ENCODE data around the gene FKBP2. TPM values are rescaled to one million over a fixed set of nuclear protein-coding genes. Genes with fewer than 3 reads are reported as not detected.
A peak's percentile ranks its signal among the peaks of the same experiment; 100 is the strongest.

FKBP2 gene
- polyA plus RNA-seq, 1 donor = 72.7 TPM

- DNase-seq = peak; percentile 93
Observed at GRCh38 chr11:64284048-64284961, 43.4 kb downstream of the FKBP2 start, which contains the start of gene BAD. TSS of gene BAD (minus strand) at chr11:64284665. CDS start at chr11:64284368, 297 bp downstream.

DNA sequence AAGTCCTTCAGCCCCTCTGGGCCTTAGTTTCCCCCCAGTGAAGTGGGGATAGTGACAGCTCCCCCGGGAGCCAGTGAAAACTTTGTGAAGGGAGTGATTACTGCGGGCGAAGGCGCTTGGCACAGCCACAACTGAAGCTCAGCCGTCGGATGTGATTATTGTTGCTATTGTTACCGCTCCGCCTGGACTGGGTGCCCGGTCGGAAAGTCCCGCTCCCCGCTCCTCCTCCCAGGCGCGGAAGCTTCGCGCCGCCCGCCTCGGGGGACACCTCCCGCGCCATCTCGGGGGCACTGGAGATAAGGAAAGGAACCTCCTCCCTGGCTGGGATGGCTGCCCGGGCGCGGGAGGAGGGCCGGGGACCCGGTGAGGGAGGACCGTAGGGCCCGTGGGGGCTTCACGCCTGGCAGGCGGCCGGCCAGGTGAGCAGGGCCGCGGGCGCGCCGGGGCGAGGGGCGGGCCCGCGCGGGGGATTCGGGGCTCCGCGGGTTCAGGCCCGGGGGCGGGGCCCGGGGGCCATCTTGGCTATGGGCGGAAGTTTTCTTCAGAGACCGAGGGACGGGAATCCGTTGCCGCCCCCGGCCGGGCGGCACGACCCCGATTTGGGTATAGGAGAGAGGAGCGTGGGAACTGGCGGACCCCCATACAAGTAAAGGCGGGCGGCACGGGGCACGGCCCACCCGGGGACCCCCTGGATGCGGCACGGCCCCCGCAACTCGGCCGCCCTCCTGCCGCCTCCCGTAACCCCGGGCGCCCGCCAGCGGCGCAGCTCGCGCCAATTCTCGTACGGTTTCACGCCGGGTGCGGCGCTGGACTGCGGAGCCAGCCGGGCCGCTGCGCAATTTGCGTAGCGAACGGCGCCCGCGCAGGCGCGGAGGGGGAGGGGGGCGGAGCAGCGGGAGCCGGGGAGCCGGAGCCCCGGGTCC lies 44.3 kb downstream of the FKBP2 start, which contains the start of gene GPR137:
TSS of gene GPR137 (plus strand) at position 887 of the 923 bp plus-strand sequence. CDS start 677 bp downstream, outside the sequence.
- DNase-seq = peak; percentile 73

DNA sequence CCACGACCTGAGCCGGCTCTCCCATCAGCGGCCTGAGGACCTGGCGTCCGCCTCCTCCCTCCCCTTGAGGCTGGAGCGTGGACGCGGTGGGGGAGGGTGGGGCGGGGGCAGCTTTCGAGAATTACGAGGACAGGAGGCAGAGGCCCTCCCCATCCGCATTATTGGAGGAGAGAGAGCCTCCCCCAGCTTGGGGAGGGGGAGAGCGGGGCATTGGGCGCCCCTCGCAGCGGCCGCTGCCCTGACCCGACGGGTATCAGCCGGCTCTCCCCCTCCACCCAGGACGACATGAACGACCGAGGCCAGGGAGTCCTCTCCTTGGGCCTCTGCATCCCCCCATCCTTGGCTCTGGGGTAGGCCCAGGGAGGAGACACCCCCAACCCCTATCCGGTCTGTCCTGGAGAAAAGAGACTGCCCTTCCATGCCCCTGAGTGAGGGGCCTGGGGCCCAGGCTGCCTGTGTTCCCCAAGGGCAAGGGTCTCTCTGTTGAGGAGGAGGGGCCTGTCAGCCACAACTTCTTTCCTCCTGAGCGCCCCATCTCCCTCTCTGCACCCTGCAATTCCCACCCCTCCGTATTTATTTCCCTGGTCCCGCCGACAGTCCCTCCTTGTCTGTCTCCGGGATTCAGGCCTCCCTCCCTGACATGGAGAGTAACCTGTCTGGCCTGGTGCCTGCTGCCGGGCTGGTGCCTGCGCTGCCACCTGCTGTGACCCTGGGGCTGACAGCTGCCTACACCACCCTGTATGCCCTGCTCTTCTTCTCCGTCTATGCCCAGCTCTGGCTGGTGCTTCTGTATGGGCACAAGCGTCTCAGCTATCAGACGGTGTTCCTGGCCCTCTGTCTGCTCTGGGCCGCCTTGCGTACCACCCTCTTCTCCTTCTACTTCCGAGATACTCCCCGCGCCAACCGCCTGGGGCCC lies 45.2 kb downstream of the FKBP2 start:
- no peak for DNase-seq

DNA sequence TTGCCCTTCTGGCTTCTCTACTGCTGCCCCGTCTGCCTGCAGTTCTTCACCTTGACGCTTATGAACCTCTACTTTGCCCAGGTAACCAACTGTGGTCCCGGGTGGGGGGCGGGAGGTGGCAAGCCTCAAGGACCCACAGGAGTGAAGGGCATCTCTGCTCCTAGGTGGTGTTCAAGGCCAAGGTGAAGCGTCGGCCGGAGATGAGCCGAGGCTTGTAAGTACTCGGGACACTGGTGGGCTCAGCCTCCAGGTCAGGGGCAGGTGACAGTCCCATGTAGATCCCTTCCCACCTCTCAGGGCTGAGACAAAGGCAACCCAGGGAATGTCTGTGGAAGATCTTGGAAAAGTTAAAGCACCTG lies 45.9 kb downstream of the FKBP2 start:
- no peak for DNase-seq

DNA sequence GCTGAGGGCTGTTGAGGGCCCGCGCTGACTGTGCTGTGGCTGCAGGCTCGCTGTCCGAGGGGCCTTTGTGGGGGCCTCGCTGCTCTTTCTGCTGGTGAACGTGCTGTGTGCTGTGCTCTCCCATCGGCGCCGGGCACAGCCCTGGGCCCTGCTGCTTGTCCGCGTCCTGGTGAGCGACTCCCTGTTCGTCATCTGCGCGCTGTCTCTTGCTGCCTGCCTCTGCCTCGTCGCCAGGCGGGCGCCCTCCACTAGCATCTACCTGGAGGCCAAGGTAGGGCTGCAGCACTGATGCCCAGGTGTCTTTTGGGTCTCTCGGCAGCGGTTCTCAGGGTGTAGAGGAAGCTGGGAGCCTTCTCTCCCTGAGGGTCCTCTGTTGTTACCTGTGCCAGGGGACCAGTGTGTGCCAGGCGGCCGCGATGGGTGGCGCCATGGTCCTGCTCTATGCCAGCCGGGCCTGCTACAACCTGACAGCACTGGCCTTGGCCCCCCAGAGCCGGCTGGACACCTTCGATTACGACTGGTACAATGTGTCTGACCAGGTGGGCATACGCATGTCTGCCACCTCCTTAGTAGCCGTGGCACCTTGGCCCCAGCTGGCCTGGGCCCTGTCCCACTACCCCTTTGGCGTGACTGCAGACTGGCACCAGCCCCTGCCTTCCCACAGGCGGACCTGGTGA lies 46.9 kb downstream of the FKBP2 start:
- no peak for DNase-seq

DNA sequence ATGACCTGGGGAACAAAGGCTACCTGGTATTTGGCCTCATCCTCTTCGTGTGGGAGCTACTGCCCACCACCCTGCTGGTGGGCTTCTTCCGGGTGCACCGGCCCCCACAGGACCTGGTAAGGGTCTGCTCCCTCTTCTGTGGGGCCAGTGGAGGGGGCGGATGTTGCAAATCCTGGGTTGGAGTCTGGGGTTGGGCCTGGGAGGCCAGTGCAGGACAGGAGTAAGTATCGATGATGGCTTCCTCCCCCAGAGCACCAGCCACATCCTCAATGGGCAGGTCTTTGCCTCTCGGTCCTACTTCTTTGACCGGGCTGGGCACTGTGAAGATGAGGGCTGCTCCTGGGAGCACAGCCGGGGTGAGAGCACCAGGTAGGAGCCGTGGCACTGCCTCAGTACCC lies 47.5 kb downstream of the FKBP2 start:
- no peak for DNase-seq

GRCh38 chr11:64289002-64289564 lies 48.2 kb downstream of the FKBP2 start:
- no peak for DNase-seq

DNA sequence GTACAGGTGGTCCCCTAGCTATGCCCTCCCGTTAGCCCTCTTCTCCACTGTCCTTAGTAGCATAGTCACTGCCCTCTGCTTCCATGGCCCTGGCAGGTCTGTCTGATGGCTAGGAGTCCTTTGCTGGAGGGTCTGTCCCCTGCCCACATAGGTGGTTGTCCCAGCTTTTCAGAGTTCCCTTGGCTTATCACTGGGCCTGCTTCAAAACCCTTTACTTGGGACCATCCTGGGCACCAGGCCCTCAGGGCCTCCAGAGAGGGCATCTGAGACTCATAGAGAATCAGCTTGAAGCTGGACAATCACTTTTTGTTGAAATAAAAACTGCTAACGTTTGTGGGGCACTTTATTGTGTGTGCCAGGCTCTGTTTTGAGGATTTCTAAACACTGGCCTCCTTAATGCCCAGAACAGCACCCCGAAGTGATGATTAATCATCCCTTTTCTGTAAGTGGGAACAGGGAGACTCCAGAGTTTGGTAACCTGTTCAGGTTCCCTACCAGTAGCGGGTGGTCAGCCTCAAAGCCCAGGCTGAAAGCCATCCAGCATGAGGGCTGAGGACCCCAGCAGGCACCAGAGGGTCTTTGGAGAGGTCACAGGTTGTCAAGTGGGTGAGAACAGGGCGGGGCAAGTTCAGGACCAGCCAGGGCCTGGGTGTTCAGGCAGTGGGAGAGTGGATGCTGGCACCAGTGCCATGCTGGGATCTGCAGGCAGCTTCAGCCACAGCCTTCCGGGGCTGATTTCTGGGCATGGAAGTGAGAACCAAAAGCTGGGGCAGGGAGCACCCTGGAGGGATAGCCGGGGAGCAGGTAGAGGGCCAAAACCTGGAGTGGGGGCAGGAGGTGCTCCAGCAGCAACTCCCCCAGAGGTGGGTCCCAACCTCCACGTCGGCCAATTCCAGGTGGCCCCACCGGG lies 49.7 kb downstream of the FKBP2 start:
- DNase-seq = no peak

- DNase-seq = no peak
Observed at GRCh38 chr11:64291262-64291751, 50.4 kb downstream of the FKBP2 start, which contains the start of gene KCNK4. TSS of gene KCNK4 (plus strand) at chr11:64291302. CDS start at chr11:64293019, 1,717 bp downstream.

- no peak for DNase-seq
Observed at GRCh38 chr11:64291752-64292459, 51.0 kb downstream of the FKBP2 start.

GRCh38 chr11:64292460-64293254 lies 51.8 kb downstream of the FKBP2 start:
- no peak for DNase-seq

Other genes with a start within 250 kb of the FKBP2 start
- 3.3 TPM for gene FLRT1, start 205.2 kb upstream of the FKBP2 start, polyA plus RNA-seq (ENCODE audit: insufficient read length)
- gene MACROD1, start 75.0 kb upstream of the FKBP2 start, polyA plus RNA-seq (ENCODE audit: insufficient read length) = 13.3 TPM
- 215 TPM for gene STIP1, start 54.9 kb upstream of the FKBP2 start, polyA plus RNA-seq (ENCODE audit: insufficient read length)
- 4.1 TPM for gene FERMT3, start 34.4 kb upstream of the FKBP2 start, polyA plus RNA-seq (ENCODE audit: insufficient read length)
- 44.8 TPM for gene TRPT1, start 14.9 kb upstream of the FKBP2 start, polyA plus RNA-seq (ENCODE audit: insufficient read length)
- 24.1 TPM for gene NUDT22, start 14.8 kb upstream of the FKBP2 start, polyA plus RNA-seq (ENCODE audit: insufficient read length)
- gene DNAJC4, start 10.5 kb upstream of the FKBP2 start, polyA plus RNA-seq (ENCODE audit: insufficient read length) = 53.4 TPM
- 87.6 TPM for gene VEGFB, start 6.5 kb upstream of the FKBP2 start, polyA plus RNA-seq (ENCODE audit: insufficient read length)
- 56.4 TPM for gene PPP1R14B, start 5.8 kb downstream of the FKBP2 start, polyA plus RNA-seq (ENCODE audit: insufficient read length)
- gene PLCB3, start 10.4 kb downstream of the FKBP2 start, polyA plus RNA-seq (ENCODE audit: insufficient read length) = 13.5 TPM
- gene BAD, start 43.6 kb downstream of the FKBP2 start, polyA plus RNA-seq (ENCODE audit: insufficient read length) = 37.9 TPM
- gene GPR137, start 44.8 kb downstream of the FKBP2 start, polyA plus RNA-seq (ENCODE audit: insufficient read length) = 32.5 TPM
- not detected for gene KCNK4, start 50.2 kb downstream of the FKBP2 start, polyA plus RNA-seq (ENCODE audit: insufficient read length)
- not detected for gene CATSPERZ, start 59.3 kb downstream of the FKBP2 start, polyA plus RNA-seq (ENCODE audit: insufficient read length)
- 20.9 TPM for gene ESRRA, start 64.4 kb downstream of the FKBP2 start, polyA plus RNA-seq (ENCODE audit: insufficient read length)
- gene TRMT112, start 76.5 kb downstream of the FKBP2 start, polyA plus RNA-seq (ENCODE audit: insufficient read length) = 183 TPM
- 148 TPM for gene PRDX5, start 77.0 kb downstream of the FKBP2 start, polyA plus RNA-seq (ENCODE audit: insufficient read length)
- 3.3 TPM for gene CCDC88B, start 99.1 kb downstream of the FKBP2 start, polyA plus RNA-seq (ENCODE audit: insufficient read length)
- gene RPS6KA4, start 118.1 kb downstream of the FKBP2 start, polyA plus RNA-seq (ENCODE audit: insufficient read length) = 9.1 TPM

Measured in left kidney (tissue), 2 donors.